ENCODE measurements around the gene DACT1. TPM values are rescaled to one million over a fixed set of nuclear protein-coding genes. Genes with fewer than 3 reads are reported as not detected.

Gene DACT1
- total RNA-seq, 1 donor from 2014 or later: 6.6 TPM

DNA sequence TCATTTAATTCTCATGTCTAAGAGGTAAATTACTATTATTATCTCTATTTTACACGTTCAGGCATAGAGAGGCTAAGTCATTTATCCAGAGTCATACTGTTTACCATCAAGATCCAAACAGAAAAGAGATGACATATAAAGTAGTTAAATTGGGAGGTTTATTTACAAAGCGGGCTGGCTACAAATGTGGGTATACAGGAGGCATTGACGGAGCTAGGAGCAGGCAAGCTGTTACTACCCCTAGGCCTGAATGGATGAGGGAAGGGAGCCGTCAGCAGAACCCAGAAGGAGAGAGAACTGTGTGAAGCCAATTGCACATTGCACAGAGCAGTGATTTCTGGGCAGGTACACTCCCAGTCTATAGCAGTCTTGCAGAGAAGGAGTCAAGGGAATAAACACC lies 39.8 kb downstream of the DACT1 start:
- intact Hi-C loops (cut with micrococcal nuclease): no loop called here
- H3K4me3 Mint-ChIP-seq (ENCODE audit: low read depth): no peak overlapping the region
- H3K27me3 Mint-ChIP-seq (ENCODE audit: low read depth): peaks cover 2% of the 10 kb centered on the region
- H3K4me1 Mint-ChIP-seq (ENCODE audit: low read depth): no peaks in the 10 kb centered on the region
- no peak for DNase-seq (ENCODE audit: low spot score)
- H3K9me3 Mint-ChIP-seq: no peaks in the 10 kb centered on the region
- H3K36me3 Mint-ChIP-seq (ENCODE audit: low read depth): no peaks in the 10 kb centered on the region
- no peak overlapping the region for H3K27ac Mint-ChIP-seq

GRCh38 chr14:58677996-58678395 lies 40.2 kb downstream of the DACT1 start:
- Mint-ChIP-seq H3K4me3 (ENCODE audit: low read depth) (no peak overlapping the region), H3K36me3 (ENCODE audit: low read depth) (no peaks in the 10 kb centered on the region), H3K9me3 (no peaks in the 10 kb centered on the region), H3K27me3 (ENCODE audit: low read depth) (no peaks in the 10 kb centered on the region), H3K27ac (no peak overlapping the region), H3K4me1 (ENCODE audit: low read depth) (no peaks in the 10 kb centered on the region)
- intact Hi-C loops (cut with micrococcal nuclease): no loop called here
- no peak for DNase-seq (ENCODE audit: low spot score)

GRCh38 chr14:58680698-58681097 lies 42.9 kb downstream of the DACT1 start:
- Mint-ChIP-seq H3K4me3 (ENCODE audit: low read depth) (no peak overlapping the region), H3K36me3 (ENCODE audit: low read depth) (no peaks in the 10 kb centered on the region), H3K27ac (no peak overlapping the region)

GRCh38 chr14:58687232-58687795 lies 49.6 kb downstream of the DACT1 start:
- peaks cover 2% of the 10 kb centered on the region for H3K4me1 Mint-ChIP-seq (ENCODE audit: low read depth)

More at GRCh38 chr14:58680698-58681097, 42.9 kb downstream of the DACT1 start:
- intact Hi-C loops (cut with micrococcal nuclease): no loop called here
- DNase-seq (ENCODE audit: low spot score): no peak
- Mint-ChIP-seq H3K4me1 (ENCODE audit: low read depth) (no peaks in the 10 kb centered on the region), H3K27me3 (ENCODE audit: low read depth) (no peaks in the 10 kb centered on the region), H3K9me3 (no peaks in the 10 kb centered on the region)

GRCh38 chr14:58690801-58691516 lies 53.2 kb downstream of the DACT1 start:
- H3K36me3 Mint-ChIP-seq (ENCODE audit: low read depth): no peaks in the 10 kb centered on the region
- H3K4me3 Mint-ChIP-seq (ENCODE audit: low read depth): no peak overlapping the region
- no peak overlapping the region for H3K27ac Mint-ChIP-seq
- peaks cover 4% of the 10 kb centered on the region for H3K4me1 Mint-ChIP-seq (ENCODE audit: low read depth)
- DNase-seq (ENCODE audit: low spot score): no peak
- H3K9me3 Mint-ChIP-seq: peaks cover 7% of the 10 kb centered on the region
- intact Hi-C loops (cut with micrococcal nuclease): no loop called here
- no peaks in the 10 kb centered on the region for H3K27me3 Mint-ChIP-seq (ENCODE audit: low read depth)

More at GRCh38 chr14:58687232-58687795, 49.6 kb downstream of the DACT1 start:
- Mint-ChIP-seq H3K36me3 (ENCODE audit: low read depth) (no peaks in the 10 kb centered on the region), H3K9me3 (peaks cover 7% of the 10 kb centered on the region), H3K27me3 (ENCODE audit: low read depth) (no peaks in the 10 kb centered on the region), H3K27ac (no peak overlapping the region), H3K4me3 (ENCODE audit: low read depth) (no peak overlapping the region)
- DNase-seq (ENCODE audit: low spot score): no peak
- intact Hi-C loops (cut with micrococcal nuclease): no loop called here

DNA sequence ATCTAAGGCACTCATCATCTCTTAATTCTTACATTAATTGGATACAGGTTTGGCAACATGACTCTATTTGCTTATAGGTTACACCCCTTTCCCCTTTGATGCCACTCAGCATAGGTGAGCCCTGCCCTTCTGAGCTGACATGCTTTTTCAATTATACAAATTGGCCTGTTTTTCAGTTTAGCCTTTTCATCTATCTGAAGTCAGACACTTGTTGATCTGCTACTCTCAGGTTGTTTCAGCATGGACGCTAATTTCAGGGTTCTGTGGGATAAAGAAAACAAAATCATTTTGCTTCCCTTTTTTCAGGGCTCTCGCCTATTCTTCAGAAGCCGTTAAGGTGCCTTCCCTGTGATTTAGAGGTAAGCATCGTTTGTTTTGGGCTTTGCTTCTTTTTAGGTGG lies 55.3 kb downstream of the DACT1 start:
- Mint-ChIP-seq H3K4me1 (ENCODE audit: low read depth) (peaks cover 4% of the 10 kb centered on the region), H3K36me3 (ENCODE audit: low read depth) (no peaks in the 10 kb centered on the region)

DNA sequence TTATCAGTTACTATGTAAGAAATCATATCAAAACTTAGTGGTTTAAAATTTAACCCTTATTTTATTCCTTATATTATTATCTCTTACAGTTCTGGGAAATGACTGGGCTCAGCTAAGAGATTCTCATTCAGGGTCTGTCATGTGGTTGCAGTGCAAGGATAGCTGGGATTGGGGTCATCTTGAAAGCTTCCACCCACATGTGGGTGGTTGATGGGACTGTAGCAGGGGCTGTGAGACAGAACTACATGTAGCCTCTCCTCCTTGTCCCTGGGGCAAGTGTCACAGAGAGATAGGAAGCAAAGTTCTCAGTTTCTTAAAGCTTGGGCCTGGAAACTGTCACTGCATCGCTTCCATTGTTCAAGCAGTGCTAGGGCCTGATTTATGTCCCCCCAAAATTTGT lies 57.8 kb downstream of the DACT1 start:
- Mint-ChIP-seq H3K27me3 (ENCODE audit: low read depth) (no peaks in the 10 kb centered on the region), H3K4me1 (ENCODE audit: low read depth) (peaks cover 2% of the 10 kb centered on the region), H3K9me3 (no peaks in the 10 kb centered on the region), H3K27ac (no peak overlapping the region), H3K36me3 (ENCODE audit: low read depth) (no peaks in the 10 kb centered on the region), H3K4me3 (ENCODE audit: low read depth) (no peak overlapping the region)
- intact Hi-C loops (cut with micrococcal nuclease): no loop called here
- no peak for DNase-seq (ENCODE audit: low spot score)

More for the DNA sequence above, 55.3 kb downstream of the DACT1 start:
- Mint-ChIP-seq H3K9me3 (peaks cover 7% of the 10 kb centered on the region), H3K27me3 (ENCODE audit: low read depth) (no peaks in the 10 kb centered on the region), H3K27ac (no peak overlapping the region), H3K4me3 (ENCODE audit: low read depth) (no peak overlapping the region)
- intact Hi-C loops (cut with micrococcal nuclease): no loop called here
- no peak for DNase-seq (ENCODE audit: low spot score)

DNA sequence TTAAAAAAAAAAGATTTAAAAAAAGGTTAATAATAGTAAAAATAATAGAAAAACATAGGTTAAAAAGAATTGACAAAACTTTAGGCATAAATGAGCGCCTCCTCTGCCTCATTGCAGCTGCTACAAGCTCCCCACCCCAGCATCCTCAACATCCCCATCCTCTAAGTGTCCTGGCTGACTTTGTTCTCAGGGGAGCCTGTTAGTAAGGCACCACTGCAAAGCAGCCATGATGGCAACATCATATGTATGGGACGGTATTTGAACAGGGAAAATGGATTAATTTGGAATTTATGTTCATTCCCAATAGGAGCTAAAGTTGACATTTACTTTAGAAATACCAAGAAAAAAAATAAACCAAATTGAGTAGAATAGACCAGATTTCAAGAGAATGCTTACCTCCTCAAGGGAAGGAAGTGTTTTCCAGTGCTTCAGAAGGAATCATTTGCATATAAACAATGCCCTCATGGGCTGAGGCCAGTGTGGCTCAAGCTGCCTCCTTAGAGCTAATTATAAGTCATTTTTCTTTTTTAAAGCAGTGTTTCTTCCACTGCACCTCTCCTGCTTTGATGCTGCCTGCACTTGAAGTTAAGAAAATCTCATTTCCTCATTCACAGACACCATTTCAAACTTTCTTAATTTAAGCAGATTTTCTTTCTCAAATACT lies 59.6 kb downstream of the DACT1 start:
- Mint-ChIP-seq H3K4me1 (ENCODE audit: low read depth) (peaks cover 5% of the 10 kb centered on the region), H3K27ac (no peak overlapping the region), H3K9me3 (no peaks in the 10 kb centered on the region), H3K36me3 (ENCODE audit: low read depth) (no peaks in the 10 kb centered on the region), H3K4me3 (ENCODE audit: low read depth) (no peak overlapping the region), H3K27me3 (ENCODE audit: low read depth) (no peaks in the 10 kb centered on the region)
- intact Hi-C loops (cut with micrococcal nuclease): no loop called here
- DNase-seq (ENCODE audit: low spot score): no peak

Other genes starting within 250 kb of the DACT1 start
- not detected in 2 replicates for gene TOMM20L, start 242.0 kb upstream of the DACT1 start, total RNA-seq
- gene TIMM9, start 210.4 kb upstream of the DACT1 start, total RNA-seq: 53.3 and 65.1 TPM in 2 replicates
- gene KIAA0586, start 210.2 kb upstream of the DACT1 start, total RNA-seq: 23.5 and 24.4 TPM in 2 replicates

Data from activated T-helper 2 cell treated with anti-CD3 and anti-CD28 coated beads, Interferon-gamma antibody, Interleukin-2, Interleukin-4, amounts not matched to agents 10 μg/mL and 5 μg/mL and 100 μg/mL, durations not matched to agents 14 hours and 24 hours and 36 hours (primary cell).